Measurements from ENCODE around the gene CSRNP3. TPM values are rescaled to one million over a fixed set of nuclear protein-coding genes. Genes with fewer than 3 reads are reported as not detected.

Gene CSRNP3
- total RNA-seq, 1 experiment from 2014 or later, result 1.3 TPM

GRCh38 chr2:165576409-165577154 lies 107.1 kb downstream of the CSRNP3 start:
- Mint-ChIP-seq H3K9me3 (ENCODE audit: unreplicated experiment) (no peaks in the 10 kb centered on the region), H3K4me3 (ENCODE audit: unreplicated experiment) (no peak overlapping the region), H3K27me3 (ENCODE audit: insufficient read depth, unreplicated experiment) (no peaks in the 10 kb centered on the region), H3K36me3 (ENCODE audit: insufficient read depth, unreplicated experiment) (no peaks in the 10 kb centered on the region), H3K4me1 (ENCODE audit: low read depth, unreplicated experiment) (peaks cover 5% of the 10 kb centered on the region), H3K27ac (ENCODE audit: unreplicated experiment) (no peak overlapping the region)
- Histone ChIP-seq H3K36me3 (ENCODE audit: control insufficient read depth, insufficient read depth, low read length) (no peaks in the 10 kb centered on the region), H3K27me3 (replicated peaks; ENCODE audit: control insufficient read depth, insufficient read depth, low read length) (no peaks in the 10 kb centered on the region), H3K9me3 (no peaks in the 10 kb centered on the region), H3K4me3 (ENCODE audit: low read depth, low read length) (no peak overlapping the region), H3K4me1 (peaks cover 4% of the 10 kb centered on the region; the same call in 1 of the 2 replicates)
- intact Hi-C loops (cut with micrococcal nuclease; ENCODE audit: unreplicated experiment), result no loop called here
- no peak for TF ChIP-seq CTCF (IDR thresholded peaks at IDR 0.05; ENCODE audit: insufficient read depth in 1 of 2, low read depth in 1 of 2, low read length in 1 of 2, severe bottlenecking in 1 of 2, unreplicated experiment in 1 of 2)
- POLR2A ChIA-PET, result no interaction called here
- CTCF ChIA-PET, result no interaction called here
- BruUV-seq (replicated peaks), result no TSS peak
- no peak for DNase-seq

GRCh38 chr2:165582409-165582808 lies 112.9 kb downstream of the CSRNP3 start:
- DNase-seq, result no peak
- no peak overlapping the region for H3K4me3 ChIP-seq (ENCODE audit: low read depth, low read length)
- peaks cover 6% of the 10 kb centered on the region; the same call in 1 of the 2 replicates for H3K4me1 ChIP-seq
- Mint-ChIP-seq H3K4me3 (ENCODE audit: unreplicated experiment) (no peak overlapping the region), H3K4me1 (ENCODE audit: low read depth, unreplicated experiment) (peaks cover 6% of the 10 kb centered on the region), H3K27me3 (ENCODE audit: insufficient read depth, unreplicated experiment) (no peaks in the 10 kb centered on the region), H3K27ac (ENCODE audit: unreplicated experiment) (no peak overlapping the region), H3K36me3 (ENCODE audit: insufficient read depth, unreplicated experiment) (peaks cover 4% of the 10 kb centered on the region), H3K9me3 (ENCODE audit: unreplicated experiment) (no peaks in the 10 kb centered on the region)
- no peak for TF ChIP-seq CTCF (IDR thresholded peaks at IDR 0.05; ENCODE audit: insufficient read depth in 1 of 2, low read depth in 1 of 2, low read length in 1 of 2, severe bottlenecking in 1 of 2, unreplicated experiment in 1 of 2)
- ChIA-PET CTCF (no interaction called here), POLR2A (no interaction called here)
- no peaks in the 10 kb centered on the region for H3K9me3 ChIP-seq
- BruUV-seq (replicated peaks), result no TSS peak
- no peaks in the 10 kb centered on the region for H3K27me3 ChIP-seq (replicated peaks; ENCODE audit: control insufficient read depth, insufficient read depth, low read length)
- intact Hi-C loops (cut with micrococcal nuclease; ENCODE audit: unreplicated experiment), result no loop called here
- no peaks in the 10 kb centered on the region for H3K36me3 ChIP-seq (ENCODE audit: control insufficient read depth, insufficient read depth, low read length)

GRCh38 chr2:165582863-165583506 lies 113.5 kb downstream of the CSRNP3 start:
- no peak overlapping the region for H3K4me3 Mint-ChIP-seq (ENCODE audit: unreplicated experiment)
- CTCF ChIA-PET, result no interaction called here
- DNase-seq, result no peak
- Histone ChIP-seq H3K36me3 (ENCODE audit: control insufficient read depth, insufficient read depth, low read length) (no peaks in the 10 kb centered on the region), H3K4me1 (peaks cover 6% of the 10 kb centered on the region; the same call in 1 of the 2 replicates), H3K4me3 (ENCODE audit: low read depth, low read length) (no peak overlapping the region), H3K9me3 (no peaks in the 10 kb centered on the region), H3K27me3 (replicated peaks; ENCODE audit: control insufficient read depth, insufficient read depth, low read length) (no peaks in the 10 kb centered on the region)
- H3K36me3 Mint-ChIP-seq (ENCODE audit: insufficient read depth, unreplicated experiment), result peaks cover 4% of the 10 kb centered on the region
- no peak overlapping the region for H3K27ac Mint-ChIP-seq (ENCODE audit: unreplicated experiment)
- H3K27me3 Mint-ChIP-seq (ENCODE audit: insufficient read depth, unreplicated experiment), result no peaks in the 10 kb centered on the region
- peaks cover 6% of the 10 kb centered on the region for H3K4me1 Mint-ChIP-seq (ENCODE audit: low read depth, unreplicated experiment)
- no TSS peak for BruUV-seq (replicated peaks)
- POLR2A ChIA-PET, result no interaction called here
- intact Hi-C loops (cut with micrococcal nuclease; ENCODE audit: unreplicated experiment), result no loop called here
- no peak for TF ChIP-seq CTCF (IDR thresholded peaks at IDR 0.05; ENCODE audit: insufficient read depth in 1 of 2, low read depth in 1 of 2, low read length in 1 of 2, severe bottlenecking in 1 of 2, unreplicated experiment in 1 of 2)
- H3K9me3 Mint-ChIP-seq (ENCODE audit: unreplicated experiment), result no peaks in the 10 kb centered on the region

Measured in Caco-2 (cell line).